Cardiac muscle cell (in vitro differentiated cells and primary cell): ENCODE results near the gene EHBP1L1. TPM values are rescaled to one million over a fixed set of nuclear protein-coding genes. Genes with fewer than 3 reads are reported as not detected.

Experiments used
- DNase-seq, 2 donors: peaks; one replicate each; pipeline versions ENCODE4 v3.0.0 to v3.0.0-alpha.2; 2010 to 2017; ENCODE audit warnings: low read depth in 1 of 2, low spot score in 1 of 2
- H3K27ac ChIP-seq: fragments of 200-600 bp; sonication (generic); 2 replicates; pipeline ENCODE4 v1.5.1; 2016
- H3K27me3 ChIP-seq: fragments of 200-600 bp; sonication (generic); 2 replicates; pipeline ENCODE4 v1.6.0; 2016; ENCODE audit warnings: control low read depth
- H3K36me3 ChIP-seq: fragments of 200-600 bp; sonication (generic); 2 replicates; pipeline ENCODE4 v1.5.1; 2016; ENCODE audit warnings: control low read depth
- H3K4me1 ChIP-seq: fragments of 200-600 bp; sonication (generic); 2 replicates; pipeline ENCODE4 v1.8.1; 2017; ENCODE audit warnings: low read depth, mild to moderate bottlenecking, mixed run types
- H3K4me3 ChIP-seq: fragments of 200-600 bp; sonication (generic); 2 replicates; pipeline ENCODE4 v1.5.1; 2016; ENCODE audit warnings: mild to moderate bottlenecking
- H3K9me3 ChIP-seq: fragments of 200-600 bp; sonication (generic); 2 replicates; pipeline ENCODE4 v1.5.1; 2017; ENCODE audit warnings: low read depth, mild to moderate bottlenecking, control low read depth
- CTCF ChIP-seq: IDR thresholded peaks from 2 replicates; pipeline ENCODE4 v1.5.1; 2012; ENCODE audit warnings: low read depth, mild to moderate bottlenecking, low read length
- polyA plus RNA-seq: library from polyadenylated mRNA; unstranded; fragments of >200 nt; fragmentation: Nextera tagmentation; extraction: Ambion mirVana; gene quantifications from 2 replicates; pipeline ENCODE4 v1.2.1, GENCODE V29; 2016
- total RNA-seq: library from RNA; depleted of rRNA; stranded (reverse); fragments of >200 nt; gene quantifications from 2 replicates; pipeline ENCODE4 v1.2.3, GENCODE V29; 2016

EHBP1L1 gene
- total RNA-seq (14.9 and 50.5 TPM in 2 replicates), polyA plus RNA-seq (14.2 and 30.0 TPM in 2 replicates)

DNA sequence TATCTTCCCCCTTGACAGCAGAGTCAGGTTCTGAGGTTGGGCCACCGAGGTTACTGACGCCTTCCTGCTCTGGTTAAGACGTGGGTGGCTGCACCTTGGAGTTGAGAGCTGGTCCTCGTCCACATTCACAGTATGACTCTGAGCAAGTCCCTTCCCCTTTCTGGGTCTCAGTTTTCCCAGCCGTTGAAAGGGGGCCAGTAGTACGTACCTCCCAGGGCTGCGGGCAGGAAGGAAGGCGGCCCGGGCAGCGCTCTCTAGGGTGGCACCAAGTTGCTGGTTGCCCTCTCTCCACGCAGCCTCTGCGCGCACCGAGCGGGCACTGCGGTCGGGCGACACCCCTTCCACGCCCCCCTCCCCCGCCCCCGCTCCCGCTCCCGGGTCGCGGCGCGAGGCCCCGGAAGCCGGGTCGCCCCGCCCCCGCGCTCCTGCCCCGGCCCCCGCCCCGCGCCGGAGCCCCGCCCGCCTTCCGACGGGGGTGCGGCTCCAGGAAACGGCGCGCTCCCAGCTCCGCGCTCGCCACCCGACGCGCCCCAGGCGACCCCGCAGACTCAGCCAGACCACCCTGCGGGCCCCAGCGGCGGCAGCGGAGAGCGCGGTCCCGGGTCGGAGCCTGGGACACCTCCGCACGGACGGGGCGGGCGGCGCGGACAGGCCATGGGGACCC is at the start of gene EHBP1L1:
TSS of gene EHBP1L1 (plus strand) at position 486 of the 664 bp plus-strand sequence. CDS start 250 bp downstream, outside the sequence.
- peak within 1 kb of the TSS; percentile 45 for H3K4me3 ChIP-seq
- no peaks in the 10 kb centered on the region for H3K9me3 ChIP-seq
- no peak within 1 kb of the TSS for H3K27ac ChIP-seq
- peaks cover 23% of the 10 kb centered on the region for H3K4me1 ChIP-seq
- no peak for TF ChIP-seq CTCF
- DNase-seq: peak; percentile 65
- H3K36me3 ChIP-seq: no peaks in the 10 kb centered on the region
- H3K27me3 ChIP-seq: peaks cover 5% of the 10 kb centered on the region

- Histone ChIP-seq H3K27ac (no peak overlapping the region), H3K36me3 (peaks cover 26% of the 10 kb centered on the region), H3K9me3 (no peaks in the 10 kb centered on the region), H3K4me1 (peaks cover 28% of the 10 kb centered on the region), H3K4me3 (no peak overlapping the region), H3K27me3 (no peaks in the 10 kb centered on the region)
- no peak for DNase-seq
- TF ChIP-seq CTCF: no peak
Measured at GRCh38 chr11:65526744-65527143, 49.1 kb upstream of the EHBP1L1 start.

DNA sequence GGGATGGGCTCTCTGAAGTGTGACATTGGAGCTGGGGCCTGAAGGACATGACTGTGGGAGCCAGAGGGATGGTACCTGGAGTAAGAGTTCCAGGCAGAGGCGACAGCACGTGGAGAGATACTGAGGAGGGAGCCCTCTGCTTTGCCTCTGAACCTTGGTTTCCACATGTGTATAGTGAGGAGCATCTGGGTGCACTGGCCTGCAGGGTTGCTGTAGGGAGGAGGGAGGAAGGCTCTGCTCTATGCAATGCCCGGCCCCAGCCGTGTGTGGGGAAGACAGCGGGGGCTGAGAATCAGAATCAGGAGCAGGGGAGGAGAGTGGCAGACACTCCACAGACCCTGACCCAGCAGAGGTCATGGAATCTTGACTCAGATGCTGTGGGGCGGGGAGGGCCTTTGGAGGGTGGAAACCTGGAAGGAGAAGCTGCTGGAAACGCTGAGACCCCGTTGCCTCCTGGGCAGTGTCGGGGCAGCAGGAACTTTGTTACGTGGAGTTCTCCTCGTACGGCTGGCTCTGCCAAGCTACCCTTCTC is 47.0 kb upstream of the EHBP1L1 start:
- Histone ChIP-seq H3K27me3 (no peaks in the 10 kb centered on the region), H3K4me3 (no peak overlapping the region), H3K9me3 (no peaks in the 10 kb centered on the region), H3K36me3 (peaks cover 35% of the 10 kb centered on the region), H3K4me1 (peaks cover 8% of the 10 kb centered on the region), H3K27ac (peak overlapping the region; percentile 23)
- DNase-seq: no peak
- no peak for TF ChIP-seq CTCF

DNA sequence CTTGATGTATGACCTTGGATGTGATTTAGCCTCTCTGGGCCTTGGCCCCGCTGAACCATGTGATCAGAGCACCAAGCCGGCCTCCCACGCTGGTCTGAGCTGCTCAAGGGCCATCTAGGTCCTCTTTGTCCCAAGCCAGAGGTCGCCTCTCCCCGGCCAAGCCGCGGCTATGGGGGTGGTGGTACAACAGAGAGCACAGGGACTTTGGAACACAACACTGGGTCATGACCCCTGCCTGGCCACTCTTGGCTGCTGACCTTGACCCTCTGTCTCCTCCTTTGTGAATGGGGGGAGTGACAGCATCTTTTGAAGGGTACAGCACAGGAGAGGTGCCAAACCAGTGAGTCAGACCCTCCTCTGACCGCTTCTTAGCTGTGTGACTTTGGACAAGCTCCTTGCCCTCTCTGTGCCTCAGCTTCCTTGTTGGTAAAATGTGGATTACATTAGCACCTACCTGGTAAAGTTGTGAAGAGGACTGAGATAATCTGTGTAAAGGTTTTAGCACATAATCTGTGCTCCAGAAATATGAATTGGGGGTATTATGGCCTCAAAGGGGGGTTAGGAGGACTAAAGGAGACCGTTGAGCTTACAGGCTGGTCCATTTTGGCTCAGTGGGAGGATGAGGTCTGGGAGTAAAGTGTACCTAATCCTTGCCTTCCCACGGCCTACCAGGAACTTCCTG is 46.2 kb upstream of the EHBP1L1 start:
- no peaks in the 10 kb centered on the region for H3K27me3 ChIP-seq
- H3K4me1 ChIP-seq: peaks cover under 1% of the 10 kb centered on the region
- DNase-seq: no peak
- no peak overlapping the region for H3K27ac ChIP-seq
- H3K9me3 ChIP-seq: no peaks in the 10 kb centered on the region
- peaks cover 35% of the 10 kb centered on the region for H3K36me3 ChIP-seq
- TF ChIP-seq CTCF: no peak
- no peak overlapping the region for H3K4me3 ChIP-seq

GRCh38 chr11:65530157-65530496 is 45.7 kb upstream of the EHBP1L1 start:
- no peak for DNase-seq
- Histone ChIP-seq H3K9me3 (no peaks in the 10 kb centered on the region), H3K27ac (no peak overlapping the region), H3K4me1 (no peaks in the 10 kb centered on the region), H3K36me3 (peaks cover 35% of the 10 kb centered on the region), H3K4me3 (no peak overlapping the region), H3K27me3 (no peaks in the 10 kb centered on the region)
- TF ChIP-seq CTCF: peak; percentile 22
